ENCODE measurements around the gene LITAF.
"Not testable (repeated sequence)": the region's sequence is repeated elsewhere in the genome, so short reads cannot be mapped to it uniquely, and the experiment has no call there.

LITAF gene

GRCh38 chr16:11572301-11572995, 14.3 kb downstream of the LITAF start:
- DNase-seq, result no peak

- no peak for DNase-seq
Measured at GRCh38 chr16:11571549-11571948, 15.2 kb downstream of the LITAF start.

DNA sequence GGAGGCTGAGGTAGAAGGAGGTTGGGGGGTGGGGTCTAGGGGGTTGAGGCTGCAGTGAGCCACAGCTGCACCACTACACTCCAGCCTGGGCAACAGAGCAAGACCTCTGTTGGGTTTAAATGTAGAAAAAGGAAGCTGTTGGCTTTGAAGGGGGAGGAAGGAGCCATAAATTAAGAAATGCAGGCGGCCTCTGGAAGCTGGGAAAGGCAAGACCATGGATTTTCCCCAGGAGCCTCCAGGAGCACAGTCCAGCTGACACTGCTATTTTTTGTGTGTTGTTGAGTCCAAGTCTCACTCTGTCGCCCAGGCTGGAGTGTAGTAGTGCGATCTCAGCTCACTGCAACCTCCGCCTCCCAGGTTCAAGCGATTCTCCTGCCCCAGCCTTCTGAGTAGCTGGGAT, 15.9 kb downstream of the LITAF start:
- DNase-seq, result no peak

GRCh38 chr16:11570258-11570657, 16.5 kb downstream of the LITAF start:
- no peak for DNase-seq

GRCh38 chr16:11566398-11566797, 20.3 kb downstream of the LITAF start:
- DNase-seq, result no peak

DNA sequence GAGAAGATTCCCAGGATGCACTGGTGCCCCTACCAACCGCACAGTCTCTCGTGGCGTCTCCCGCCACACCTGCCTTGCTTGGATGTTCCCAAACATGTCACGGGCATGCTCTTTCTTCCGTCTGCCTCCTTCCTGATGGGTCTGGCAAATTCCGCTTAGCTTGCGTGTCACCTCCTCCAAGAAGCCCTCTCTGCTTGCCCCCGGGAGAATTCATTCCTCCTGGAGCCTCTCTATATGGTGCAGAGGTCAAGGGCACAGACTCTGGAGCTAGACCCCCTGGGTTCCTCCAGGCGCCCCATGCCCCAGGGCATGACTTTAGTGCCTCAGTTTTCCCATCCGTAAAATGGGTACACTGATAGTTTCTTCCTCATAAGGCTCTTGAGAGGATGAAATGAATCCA, 21.1 kb downstream of the LITAF start:
- DNase-seq, result no peak

DNA sequence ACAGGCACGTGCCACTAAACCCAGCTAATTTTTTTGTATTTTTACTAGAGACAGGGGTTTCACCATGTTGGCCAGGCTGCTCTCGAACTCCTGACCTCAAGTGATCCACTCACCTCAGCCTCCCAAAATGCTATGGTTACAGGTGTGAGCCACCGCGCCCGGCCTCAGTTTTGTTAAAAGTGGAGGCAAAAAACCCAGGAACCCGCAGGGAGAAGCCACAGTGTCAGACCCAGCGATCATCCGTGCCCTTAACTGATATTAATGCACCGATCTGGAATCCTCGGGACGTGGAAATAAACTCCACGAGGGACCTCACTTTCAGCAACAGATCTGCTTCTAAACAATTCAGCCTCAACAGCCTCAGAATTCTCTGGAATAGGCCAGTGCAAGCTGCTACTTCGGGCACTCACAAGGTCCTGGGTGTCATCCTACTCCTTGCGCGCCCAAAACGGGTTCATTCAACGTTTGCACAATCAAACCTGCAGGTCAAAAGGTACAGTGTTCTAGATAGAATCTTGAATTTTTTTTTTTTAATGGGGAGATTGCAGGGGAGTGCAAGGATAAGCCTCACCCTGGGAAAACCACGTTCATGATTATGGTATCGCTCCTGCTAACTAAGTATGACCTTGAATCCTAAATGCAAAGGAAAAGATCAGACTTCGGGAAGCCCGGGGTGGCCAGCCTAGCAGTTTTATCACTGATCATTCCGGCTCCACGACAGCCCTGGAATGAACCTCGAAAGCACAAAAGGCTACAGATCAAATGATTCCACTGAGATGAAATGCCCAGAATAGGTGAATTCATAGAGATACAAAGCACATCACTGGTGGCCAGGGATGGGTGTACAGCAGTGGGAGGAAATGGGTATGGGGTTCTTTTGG, 22.4 kb downstream of the LITAF start:
- no peak for DNase-seq

GRCh38 chr16:11563493-11564040, 23.2 kb downstream of the LITAF start:
- no peak for DNase-seq

- DNase-seq, result no peak
Measured at GRCh38 chr16:11562941-11563340, 23.8 kb downstream of the LITAF start.

GRCh38 chr16:11562411-11562810, 24.3 kb downstream of the LITAF start:
- no peak for DNase-seq

DNA sequence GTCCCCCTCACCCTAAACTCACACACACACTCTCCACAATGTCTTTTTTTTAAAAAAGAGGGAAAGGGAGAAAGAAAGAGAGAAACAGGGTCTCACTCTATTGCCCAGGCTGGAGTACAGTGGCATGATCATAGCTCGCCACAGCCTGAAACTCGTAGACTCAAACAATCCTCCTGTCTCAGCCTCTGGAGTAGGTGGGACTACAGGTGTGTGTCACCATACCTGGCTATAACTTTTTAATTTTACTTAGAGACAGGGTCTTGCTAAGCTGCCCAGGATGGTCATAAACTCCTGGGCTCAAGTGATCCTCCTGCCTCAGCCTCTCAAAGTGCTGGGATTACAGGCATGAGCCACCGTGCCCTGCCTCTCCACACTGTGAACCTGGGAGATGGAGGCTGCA, 24.9 kb downstream of the LITAF start:
- no peak for DNase-seq

DNA sequence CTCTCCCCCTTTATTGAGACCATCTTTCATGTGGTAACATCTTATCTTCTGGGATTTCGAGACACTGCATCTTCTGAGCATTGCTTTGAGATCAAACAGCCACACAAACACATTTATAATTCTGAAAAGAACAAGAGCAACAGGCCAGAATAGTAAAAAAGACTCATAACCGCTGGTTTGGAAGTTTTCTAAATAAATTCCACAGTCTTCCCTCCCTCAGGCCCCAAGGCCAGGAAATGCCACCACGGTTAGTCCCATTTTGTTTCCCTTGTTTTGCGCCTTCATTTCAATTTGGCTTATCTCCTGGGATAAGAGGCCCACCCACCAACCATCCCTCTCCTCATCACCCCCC, 25.3 kb downstream of the LITAF start:
- DNase-seq, result no peak

DNA sequence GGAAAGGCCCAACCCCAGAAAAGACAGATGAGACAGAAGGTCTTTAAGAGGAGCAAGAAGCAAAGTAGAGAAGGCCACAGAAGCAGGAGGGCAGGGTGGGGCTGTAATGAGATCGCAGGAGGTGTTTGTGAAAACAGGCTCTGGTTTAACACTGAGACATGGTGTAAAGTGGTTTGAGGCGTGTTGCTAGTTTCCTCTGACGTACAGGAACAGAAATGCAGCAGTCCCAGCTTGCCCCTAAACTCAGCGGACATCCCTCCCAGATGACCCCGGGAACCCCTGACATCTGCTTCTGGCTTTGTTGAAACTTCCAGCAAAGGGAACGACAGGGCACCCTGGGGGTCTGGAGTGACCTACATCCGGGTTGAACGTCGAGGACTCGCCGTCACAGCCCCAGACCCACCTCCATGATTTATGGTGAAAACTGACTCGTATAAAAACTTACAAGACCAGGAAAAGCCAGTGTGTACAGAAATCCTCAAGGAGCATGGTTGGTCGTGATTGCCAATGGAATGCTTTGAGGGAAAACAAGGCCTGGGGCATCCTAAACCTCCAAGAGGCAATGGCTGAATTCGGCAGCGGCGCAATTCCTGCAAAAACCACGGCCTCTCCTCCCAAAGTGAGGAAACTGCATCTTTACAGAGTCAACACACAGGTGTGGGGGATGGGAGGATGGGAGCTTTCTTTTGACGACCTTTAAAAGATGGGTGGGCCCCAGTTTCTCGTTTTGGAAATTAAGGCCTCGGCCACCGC, 25.8 kb downstream of the LITAF start:
- no peak for DNase-seq

GRCh38 chr16:11558308-11558823, 28.4 kb downstream of the LITAF start:
- DNase-seq, result not testable (repeated sequence)

- peak in 12 of 14 donors; percentile 11 to 90 (median 71) for DNase-seq
Measured at GRCh38 chr16:11557801-11558200, 28.9 kb downstream of the LITAF start.

- DNase-seq, result no peak
Measured at GRCh38 chr16:11556945-11557720, 29.6 kb downstream of the LITAF start.

- DNase-seq, result no peak
Measured at GRCh38 chr16:11556214-11556819, 30.4 kb downstream of the LITAF start.

GRCh38 chr16:11554053-11554452, 32.7 kb downstream of the LITAF start:
- DNase-seq, result no peak

- no peak for DNase-seq
Measured at GRCh38 chr16:11553371-11553770, 33.3 kb downstream of the LITAF start.

DNA sequence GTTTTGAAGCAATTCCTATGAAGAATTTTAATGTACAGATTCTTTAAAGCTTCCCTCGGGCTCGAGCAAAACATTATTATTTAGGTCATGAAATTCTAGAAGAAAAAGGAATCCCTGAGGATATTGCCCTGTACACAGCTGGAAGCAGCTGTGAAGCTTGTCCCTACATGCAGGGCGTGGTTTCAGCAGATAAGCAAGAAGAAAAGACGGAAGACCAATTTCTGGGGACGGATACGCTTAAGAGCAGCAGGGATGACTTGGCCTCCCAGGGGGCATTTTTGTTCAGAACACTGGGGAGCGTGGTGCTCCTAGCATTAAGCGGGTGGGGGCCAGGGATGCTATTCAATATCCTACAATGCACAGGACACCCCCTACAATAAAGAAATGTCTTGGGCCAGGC, 34.3 kb downstream of the LITAF start:
- DNase-seq, result no peak

- no peak for DNase-seq
Measured at GRCh38 chr16:11551842-11552241, 34.9 kb downstream of the LITAF start.

Measured in C1 segment of cervical spinal cord (tissue), 14 donors.